ENCODE data around the gene JARID2.

GRCh38 chr6:15553031-15553430 is 307.2 kb downstream of the JARID2 start:
- TF ChIP-seq, protein P1, sequence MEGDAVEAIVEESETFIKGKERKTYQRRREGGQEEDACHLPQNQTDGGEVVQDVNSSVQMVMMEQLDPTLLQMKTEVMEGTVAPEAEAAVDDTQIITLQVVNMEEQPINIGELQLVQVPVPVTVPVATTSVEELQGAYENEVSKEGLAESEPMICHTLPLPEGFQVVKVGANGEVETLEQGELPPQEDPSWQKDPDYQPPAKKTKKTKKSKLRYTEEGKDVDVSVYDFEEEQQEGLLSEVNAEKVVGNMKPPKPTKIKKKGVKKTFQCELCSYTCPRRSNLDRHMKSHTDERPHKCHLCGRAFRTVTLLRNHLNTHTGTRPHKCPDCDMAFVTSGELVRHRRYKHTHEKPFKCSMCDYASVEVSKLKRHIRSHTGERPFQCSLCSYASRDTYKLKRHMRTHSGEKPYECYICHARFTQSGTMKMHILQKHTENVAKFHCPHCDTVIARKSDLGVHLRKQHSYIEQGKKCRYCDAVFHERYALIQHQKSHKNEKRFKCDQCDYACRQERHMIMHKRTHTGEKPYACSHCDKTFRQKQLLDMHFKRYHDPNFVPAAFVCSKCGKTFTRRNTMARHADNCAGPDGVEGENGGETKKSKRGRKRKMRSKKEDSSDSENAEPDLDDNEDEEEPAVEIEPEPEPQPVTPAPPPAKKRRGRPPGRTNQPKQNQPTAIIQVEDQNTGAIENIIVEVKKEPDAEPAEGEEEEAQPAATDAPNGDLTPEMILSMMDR (IDR thresholded peaks at IDR 0.05) = no peak
- no peak for TF ChIP-seq POLR2A (IDR thresholded peaks at IDR 0.05)
